Mesothelial cell of epicardium (in vitro differentiated cells): ENCODE measurements around the gene ELMO3. TPM values are rescaled to one million over a fixed set of nuclear protein-coding genes. Genes with fewer than 3 reads are reported as not detected.

Source experiments
- DNase-seq, 2 experiments: peaks; one replicate each; pipeline ENCODE4 v3.0.0; 2021; ENCODE audit warnings: low spot score in 2 of 2; ENCODE audit not compliant: unreplicated experiment in 2 of 2
- H3K27ac Mint-ChIP-seq: 2 replicates; pipeline ENCODE4 v1.8.0; 2021; ENCODE audit warnings: mixed read lengths
- H3K27me3 Mint-ChIP-seq: 2 replicates; pipeline ENCODE4 v1.8.0; 2021; ENCODE audit warnings: low read depth, mixed read lengths
- H3K36me3 Mint-ChIP-seq: 2 replicates; pipeline ENCODE4 v1.8.0; 2021; ENCODE audit warnings: mixed read lengths
- H3K4me1 Mint-ChIP-seq: 2 replicates; pipeline ENCODE4 v1.8.0; 2021; ENCODE audit warnings: mixed read lengths
- H3K4me3 Mint-ChIP-seq: 2 replicates; pipeline ENCODE4 v1.8.0; 2021; ENCODE audit warnings: mild to moderate bottlenecking, moderate library complexity, mixed read lengths
- H3K9me3 Mint-ChIP-seq: 2 replicates; pipeline ENCODE4 v1.8.0; 2021; ENCODE audit warnings: mixed read lengths
- CTCF ChIP-seq: fragments of 200-600 bp; sonication (generic); IDR thresholded peaks from one replicate; pipeline ENCODE4 v1.5.0; 2021; ENCODE audit warnings: antibody characterized with exemption; ENCODE audit not compliant: unreplicated experiment
- total RNA-seq: library from RNA; stranded (reverse); gene quantifications from 3 replicates; pipeline ENCODE4 v1.2.1, GENCODE V29; 2021

ELMO3 gene
- total RNA-seq, 1 donor from 2014 or later: 9.7 TPM

- Mint-ChIP-seq H3K27ac (no peak overlapping the region), H3K27me3 (peaks cover 13% of the 10 kb centered on the region), H3K4me3 (no peak overlapping the region), H3K36me3 (no peaks in the 10 kb centered on the region), H3K4me1 (peaks cover 20% of the 10 kb centered on the region), H3K9me3 (no peaks in the 10 kb centered on the region)
- no peak for TF ChIP-seq CTCF
- no peak for DNase-seq
These were observed 11.6 kb upstream of the ELMO3 start for GRCh38 chr16:67187175-67187890.

GRCh38 chr16:67188323-67188722 is 10.6 kb upstream of the ELMO3 start:
- H3K4me3 Mint-ChIP-seq: no peak overlapping the region
- no peaks in the 10 kb centered on the region for H3K9me3 Mint-ChIP-seq
- no peaks in the 10 kb centered on the region for H3K36me3 Mint-ChIP-seq
- no peak for DNase-seq
- peaks cover 28% of the 10 kb centered on the region for H3K4me1 Mint-ChIP-seq
- peaks cover 13% of the 10 kb centered on the region for H3K27me3 Mint-ChIP-seq
- no peak overlapping the region for H3K27ac Mint-ChIP-seq
- TF ChIP-seq CTCF: no peak

GRCh38 chr16:67188798-67189197 is 10.1 kb upstream of the ELMO3 start:
- Mint-ChIP-seq H3K36me3 (no peaks in the 10 kb centered on the region), H3K27me3 (peaks cover 13% of the 10 kb centered on the region), H3K27ac (no peak overlapping the region), H3K4me1 (peaks cover 32% of the 10 kb centered on the region), H3K4me3 (no peak overlapping the region), H3K9me3 (no peaks in the 10 kb centered on the region)
- DNase-seq: no peak
- no peak for TF ChIP-seq CTCF

GRCh38 chr16:67190041-67190440 is 8.9 kb upstream of the ELMO3 start, which contains the start of gene EXOC3L1:
Gene EXOC3L1, minus strand, starts transcription at chr16:67190136. Its CDS starts 460 bp downstream, at chr16:67189676.
- DNase-seq: no peak
- Mint-ChIP-seq H3K27ac (no peak within 1 kb of the TSS), H3K9me3 (no peaks in the 10 kb centered on the region), H3K4me1 (peaks cover 29% of the 10 kb centered on the region), H3K36me3 (peaks cover 2% of the 10 kb centered on the region), H3K27me3 (peaks cover 9% of the 10 kb centered on the region), H3K4me3 (no peak within 1 kb of the TSS)
- TF ChIP-seq CTCF: no peak

- Mint-ChIP-seq H3K27ac (no peak overlapping the region), H3K4me3 (no peak overlapping the region), H3K9me3 (no peaks in the 10 kb centered on the region), H3K27me3 (peaks cover 3% of the 10 kb centered on the region), H3K36me3 (peaks cover 5% of the 10 kb centered on the region), H3K4me1 (peaks cover 23% of the 10 kb centered on the region)
- no peak for DNase-seq
- TF ChIP-seq CTCF: no peak
These were observed 8.2 kb upstream of the ELMO3 start for GRCh38 chr16:67190448-67191399.
